ENCODE results near the gene DNAH8.

The DNAH8 gene

GRCh38 chr6:39075807-39076622 lies 360.9 kb downstream of the DNAH8 start:
- DNase-seq (ENCODE audit: low read depth), result no peak

GRCh38 chr6:39076623-39077535 lies 361.8 kb downstream of the DNAH8 start:
- no peak for DNase-seq (ENCODE audit: low read depth)

GRCh38 chr6:39077882-39078594 lies 362.9 kb downstream of the DNAH8 start:
- DNase-seq (ENCODE audit: low read depth), result no peak

- no peak for DNase-seq (ENCODE audit: low read depth)
Observed at GRCh38 chr6:39078695-39079094, 363.6 kb downstream of the DNAH8 start.

- DNase-seq (ENCODE audit: low read depth), result no peak
Observed at GRCh38 chr6:39079197-39080125, 364.4 kb downstream of the DNAH8 start.
